Body of pancreas (tissue), 4 donors: Measurements from ENCODE around the gene KRT75. TPM values are rescaled to one million over a fixed set of nuclear protein-coding genes. Genes with fewer than 3 reads are reported as not detected.

Experiments used
- ATAC-seq: fragments of 150-250 bp; one replicate; pipeline ENCODE4 v1.9.1; 2016
- DNase-seq, 4 donors: peaks; one replicate each; pipeline ENCODE4 v3.0.0-alpha.2; 2019
- H3K27ac ChIP-seq, 4 donors: fragments of 200-600 bp; sonication (generic); 1 replicate in 3 of 4; 2 replicates in 1 of 4; pipeline versions ENCODE4 v1.5.1 to v1.6.1; 2016 to 2019; ENCODE audit warnings: mild to moderate bottlenecking in 1 of 4, mixed read lengths in 1 of 4, moderate library complexity in 1 of 4
- H3K27me3 ChIP-seq, 2 donors: fragments of 200-600 bp; sonication (generic); one replicate each; pipeline ENCODE4 v1.6.0; 2016; ENCODE audit warnings: mild to moderate bottlenecking in 1 of 2
- H3K36me3 ChIP-seq, 2 donors: fragments of 200-600 bp; sonication (generic); replicated peaks in 1 of 2; 2 replicates each; pipeline ENCODE4 v1.5.1; 2016; ENCODE audit warnings: low read depth in 2 of 2; ENCODE audit not compliant: insufficient read depth in 1 of 2
- H3K4me1 ChIP-seq: fragments of 200-600 bp; sonication (generic); one replicate; pipeline ENCODE4 v1.6.0; 2016
- H3K4me3 ChIP-seq, 2 donors: fragments of 200-600 bp; sonication (generic); 1 replicate in 1 of 2; 2 replicates in 1 of 2; pipeline ENCODE4 v1.5.1; 2016 to 2019
- H3K9me3 ChIP-seq, 3 donors: fragments of 200-600 bp; sonication (generic); 1 replicate in 2 of 3; 2 replicates in 1 of 3; pipeline ENCODE4 v1.5.1; 2016
- CTCF ChIP-seq, 7 experiments: fragments of 450-650 bp in 4 of 7; fragments of 200-600 bp in 3 of 7; sonication (generic) in 3 of 7; IDR thresholded peaks; one replicate each; pipeline ENCODE4 v1.5.1; 2016 to 2019; ENCODE audit warnings: antibody characterized with exemption in 7 of 7
- POLR2A ChIP-seq, 3 donors: fragments of 450-650 bp; IDR thresholded peaks; one replicate each; pipeline ENCODE4 v1.6.1; 2016; ENCODE audit warnings: antibody characterized with exemption in 3 of 3, mild to moderate bottlenecking in 2 of 3
- WGBS, 2 donors: methylation state at CpG; one replicate each; pipeline ENCODE4 v1.1.5; 2017; 5-methylcytosine and 5-hydroxymethylcytosine counted together
- intact Hi-C: fragments of 100-400 bp; cut with DNase I; formaldehyde crosslinking; loops from one replicate; pipeline ENCODE4 v1.15.1; 2023
- total RNA-seq, 2 donors: library from RNA; depleted of rRNA; stranded (reverse); fragments of >200 nt; gene quantifications; one replicate each; pipeline ENCODE4 v1.1.0, GENCODE V29; 2016

KRT75 gene
- total RNA-seq, 2 donors from 2014 or later, result not detected

- no peaks in the 10 kb centered on the region for H3K9me3 ChIP-seq
- DNase-seq, result no peak
- WGBS, 2 donors, result 84 to 86% methylated on average over 6 of the region's 6 CpGs
- no peaks in the 10 kb centered on the region for H3K27me3 ChIP-seq
- no peak overlapping the region for H3K27ac ChIP-seq
- H3K36me3 ChIP-seq, result no peaks in the 10 kb centered on the region
- ATAC-seq, result no peak
- TF ChIP-seq POLR2A (IDR thresholded peaks at IDR 0.05), result no peak
- no peak overlapping the region for H3K4me3 ChIP-seq
- intact Hi-C loops, result no loop called here
- peaks cover 9% of the 10 kb centered on the region for H3K4me1 ChIP-seq
Observed at GRCh38 chr12:52434760-52435530, 774 bp upstream of the KRT75 start.

- Histone ChIP-seq H3K27me3 (no peaks in the 10 kb centered on the region), H3K4me3 (no peak overlapping the region), H3K27ac (no peak overlapping the region), H3K9me3 (no peaks in the 10 kb centered on the region), H3K4me1 (peaks cover 9% of the 10 kb centered on the region), H3K36me3 (no peaks in the 10 kb centered on the region)
- no peak for DNase-seq
- WGBS, 2 donors, result 73 to 87% methylated on average over 11 to 12 of the region's 12 CpGs
- no peak for ATAC-seq
- no peak for TF ChIP-seq CTCF (IDR thresholded peaks at IDR 0.05)
- TF ChIP-seq POLR2A (IDR thresholded peaks at IDR 0.05), result no peak
- intact Hi-C loops, result no loop called here
Observed at GRCh38 chr12:52433501-52434080, 580 bp downstream of the KRT75 start.

GRCh38 chr12:52432559-52433207 is 1.5 kb downstream of the KRT75 start:
- H3K4me1 ChIP-seq, result peaks cover 9% of the 10 kb centered on the region
- 65 to 79% methylated on average over 6 of the region's 6 CpGs for WGBS, 2 donors
- H3K36me3 ChIP-seq, result no peaks in the 10 kb centered on the region
- ATAC-seq (no peak), DNase-seq (no peak)
- intact Hi-C loops, result no loop called here
- H3K27ac ChIP-seq, result no peak overlapping the region
- no peaks in the 10 kb centered on the region for H3K9me3 ChIP-seq
- H3K4me3 ChIP-seq, result no peak overlapping the region
- no peaks in the 10 kb centered on the region for H3K27me3 ChIP-seq
- TF ChIP-seq POLR2A (IDR thresholded peaks at IDR 0.05) (no peak), CTCF (IDR thresholded peaks at IDR 0.05) (no peak)

GRCh38 chr12:52428121-52428520 is 6.0 kb downstream of the KRT75 start:
- Histone ChIP-seq H3K36me3 (no peaks in the 10 kb centered on the region), H3K27me3 (no peaks in the 10 kb centered on the region), H3K4me3 (no peak overlapping the region), H3K27ac (no peak overlapping the region), H3K4me1 (no peaks in the 10 kb centered on the region), H3K9me3 (no peaks in the 10 kb centered on the region)
- WGBS, 2 donors, result 80 to 84% methylated on average over 7 to 10 of the region's 10 CpGs
- no peak for TF ChIP-seq CTCF (IDR thresholded peaks at IDR 0.05)
- TF ChIP-seq POLR2A (IDR thresholded peaks at IDR 0.05), result no peak
- ATAC-seq, result no peak
- no peak for DNase-seq
- intact Hi-C loops, result no loop called here

- no peaks in the 10 kb centered on the region for H3K4me1 ChIP-seq
- H3K36me3 ChIP-seq, result no peaks in the 10 kb centered on the region
- H3K27ac ChIP-seq, result no peak overlapping the region
- no peak overlapping the region for H3K4me3 ChIP-seq
- no peaks in the 10 kb centered on the region for H3K9me3 ChIP-seq
- TF ChIP-seq CTCF (IDR thresholded peaks at IDR 0.05), result no peak
- TF ChIP-seq POLR2A (IDR thresholded peaks at IDR 0.05), result no peak
- H3K27me3 ChIP-seq, result no peaks in the 10 kb centered on the region
- 83 to 85% methylated on average over 1 of the region's 1 CpG for WGBS, 2 donors
- intact Hi-C loops, result no loop called here
- DNase-seq, result no peak
- ATAC-seq, result no peak
Observed at GRCh38 chr12:52427083-52427482, 7.1 kb downstream of the KRT75 start.
